HG02840 (cell line): ENCODE measurements around the gene PICALM.
"Not testable (repeated sequence)": the region's sequence is repeated elsewhere in the genome, so short reads cannot be mapped to it uniquely, and the experiment has no call there.

Source experiments
- ATAC-seq: cut with Tn5 transposase; IDR thresholded peaks from one replicate; pipeline ENCODE4 v1.9.1; 2021; ENCODE audit warnings: mild to moderate bottlenecking, moderate library complexity, moderate number of reproducible peaks; ENCODE audit not compliant: unreplicated experiment, low FRiP score

PICALM gene

GRCh38 chr11:85947431-85948272 lies 121.2 kb downstream of the PICALM start:
- ATAC-seq, result no peak

- no peak for ATAC-seq
Observed at GRCh38 chr11:85946221-85946620, 122.7 kb downstream of the PICALM start.

GRCh38 chr11:85945788-85946187 lies 123.1 kb downstream of the PICALM start:
- no peak for ATAC-seq

GRCh38 chr11:85945296-85945695 lies 123.6 kb downstream of the PICALM start:
- no peak for ATAC-seq

GRCh38 chr11:85941380-85941973 lies 127.4 kb downstream of the PICALM start:
- ATAC-seq, result no peak

- ATAC-seq, result no peak
Observed at GRCh38 chr11:85939099-85940015, 129.5 kb downstream of the PICALM start.

GRCh38 chr11:85937835-85938234 lies 131.0 kb downstream of the PICALM start:
- no peak for ATAC-seq

- ATAC-seq, result no peak
Observed at GRCh38 chr11:85935751-85936150, 133.1 kb downstream of the PICALM start.

- ATAC-seq, result no peak
Observed at GRCh38 chr11:85934596-85935169, 134.2 kb downstream of the PICALM start.

- no peak for ATAC-seq
Observed at GRCh38 chr11:85930879-85931366, 138.0 kb downstream of the PICALM start.

- ATAC-seq, result not testable (repeated sequence)
Observed at GRCh38 chr11:85926653-85927214, 142.2 kb downstream of the PICALM start.

GRCh38 chr11:85923455-85923854 lies 145.4 kb downstream of the PICALM start:
- ATAC-seq, result no peak

GRCh38 chr11:85922367-85922766 lies 146.5 kb downstream of the PICALM start:
- ATAC-seq, result no peak

- no peak for ATAC-seq
Observed at GRCh38 chr11:85918910-85919794, 149.7 kb downstream of the PICALM start.

GRCh38 chr11:85914425-85914824 lies 154.5 kb downstream of the PICALM start:
- no peak for ATAC-seq

GRCh38 chr11:85913513-85913912 lies 155.4 kb downstream of the PICALM start:
- no peak for ATAC-seq

GRCh38 chr11:85912414-85912813 lies 156.5 kb downstream of the PICALM start:
- ATAC-seq, result no peak
